ENCODE data around the gene NDUFAF7.
A peak's percentile ranks its signal among the peaks of the same experiment; 100 is the strongest.
"Not testable (repeated sequence)": the region's sequence is repeated elsewhere in the genome, so short reads cannot be mapped to it uniquely, and the experiment has no call there.

Gene NDUFAF7

GRCh38 chr2:37284381-37284780 lies 52.9 kb downstream of the NDUFAF7 start:
- Histone ChIP-seq H3K9me3 (ENCODE audit: control insufficient read depth, low read length) (no peaks in the 10 kb centered on the region), H3K4me3 (ENCODE audit: low read length) (no peak overlapping the region), H3K9ac (ENCODE audit: low read length) (no peak overlapping the region), H3K4me1 (ENCODE audit: control insufficient read depth, insufficient read depth, low read length) (peaks cover 25% of the 10 kb centered on the region), H3K36me3 (ENCODE audit: control insufficient read depth, insufficient read depth, low read length, severe bottlenecking) (peaks cover 64% of the 10 kb centered on the region), H3K27me3 (replicated peaks; ENCODE audit: control insufficient read depth, insufficient read depth, low read length) (no peaks in the 10 kb centered on the region)
- peak; percentile 59 for DNase-seq (ENCODE audit: low read depth)

GRCh38 chr2:37287966-37288365 lies 56.5 kb downstream of the NDUFAF7 start:
- Histone ChIP-seq H3K9me3 (ENCODE audit: control insufficient read depth, low read length) (no peaks in the 10 kb centered on the region), H3K9ac (ENCODE audit: low read length) (no peak overlapping the region), H3K4me3 (ENCODE audit: low read length) (no peak overlapping the region), H3K4me1 (ENCODE audit: control insufficient read depth, insufficient read depth, low read length) (peaks cover 24% of the 10 kb centered on the region), H3K36me3 (ENCODE audit: control insufficient read depth, insufficient read depth, low read length, severe bottlenecking) (peaks cover 50% of the 10 kb centered on the region), H3K27me3 (replicated peaks; ENCODE audit: control insufficient read depth, insufficient read depth, low read length) (no peaks in the 10 kb centered on the region)
- DNase-seq (ENCODE audit: low read depth): no peak

DNA sequence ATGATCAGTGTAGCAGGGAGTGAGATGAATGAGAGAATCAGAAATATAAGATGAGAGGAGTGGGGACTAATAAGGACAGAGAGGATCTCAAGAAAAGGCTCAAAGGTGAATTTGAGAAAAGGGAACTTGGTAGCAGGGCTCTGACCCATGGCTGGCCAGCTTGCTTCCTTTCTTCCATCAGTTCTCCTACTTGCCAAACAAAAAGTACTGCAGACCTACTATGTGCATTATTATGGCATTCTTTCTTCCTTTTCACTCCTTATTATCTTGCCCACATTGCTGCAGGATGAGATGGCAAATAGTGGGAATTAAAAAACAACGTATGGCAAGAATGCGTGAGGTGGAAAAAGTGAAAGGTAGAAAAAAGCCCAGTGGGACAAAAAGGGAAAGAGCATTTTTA lies 60.2 kb downstream of the NDUFAF7 start:
- no peak overlapping the region for H3K4me3 ChIP-seq (ENCODE audit: low read length)
- H3K36me3 ChIP-seq (ENCODE audit: control insufficient read depth, insufficient read depth, low read length, severe bottlenecking): peaks cover 34% of the 10 kb centered on the region
- H3K9me3 ChIP-seq (ENCODE audit: control insufficient read depth, low read length): no peaks in the 10 kb centered on the region
- peaks cover 7% of the 10 kb centered on the region for H3K4me1 ChIP-seq (ENCODE audit: control insufficient read depth, insufficient read depth, low read length)
- H3K9ac ChIP-seq (ENCODE audit: low read length): no peak overlapping the region
- no peak for DNase-seq (ENCODE audit: low read depth)
- no peaks in the 10 kb centered on the region for H3K27me3 ChIP-seq (replicated peaks; ENCODE audit: control insufficient read depth, insufficient read depth, low read length)

GRCh38 chr2:37294858-37295257 lies 63.4 kb downstream of the NDUFAF7 start:
- H3K9ac ChIP-seq (ENCODE audit: low read length); H3K36me3 ChIP-seq (ENCODE audit: control insufficient read depth, insufficient read depth, low read length, severe bottlenecking); DNase-seq (ENCODE audit: low read depth); H3K9me3 ChIP-seq (ENCODE audit: control insufficient read depth, low read length); H3K4me1 ChIP-seq (ENCODE audit: control insufficient read depth, insufficient read depth, low read length); H3K27me3 ChIP-seq (replicated peaks; ENCODE audit: control insufficient read depth, insufficient read depth, low read length); H3K4me3 ChIP-seq (ENCODE audit: low read length): not testable (repeated sequence)

DNA sequence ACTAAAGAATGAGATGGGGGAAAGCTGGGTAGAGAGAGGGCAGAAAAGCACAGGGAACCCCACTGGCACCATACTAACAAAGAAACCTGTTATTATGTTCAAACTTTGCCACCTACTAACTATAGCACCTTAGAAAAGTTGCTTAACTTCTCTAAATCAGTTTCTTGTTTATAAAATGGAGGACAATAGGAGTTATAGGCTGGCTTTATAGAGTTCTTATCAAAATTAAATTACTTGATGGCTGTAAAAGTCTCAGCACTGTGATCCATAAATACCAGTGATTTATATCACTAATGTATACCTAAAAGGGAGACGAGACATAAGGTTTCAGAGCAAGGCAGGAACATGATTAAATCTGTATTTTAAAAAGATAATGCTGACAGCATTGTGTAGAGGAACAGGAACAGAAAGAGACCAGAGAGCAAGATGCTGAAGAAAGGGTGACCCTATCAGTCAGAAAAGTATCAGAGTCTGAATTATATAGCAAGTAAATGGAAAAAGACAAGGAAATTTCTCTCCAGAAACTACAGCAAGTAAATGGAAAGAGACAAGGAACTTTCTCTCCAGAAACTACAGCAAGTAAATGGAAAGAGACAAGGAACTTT lies 64.1 kb downstream of the NDUFAF7 start:
- H3K27me3 ChIP-seq (replicated peaks; ENCODE audit: control insufficient read depth, insufficient read depth, low read length): no peaks in the 10 kb centered on the region
- H3K4me1 ChIP-seq (ENCODE audit: control insufficient read depth, insufficient read depth, low read length): peaks cover 7% of the 10 kb centered on the region
- no peak overlapping the region for H3K9ac ChIP-seq (ENCODE audit: low read length)
- no peaks in the 10 kb centered on the region for H3K9me3 ChIP-seq (ENCODE audit: control insufficient read depth, low read length)
- no peak for DNase-seq (ENCODE audit: low read depth)
- H3K4me3 ChIP-seq (ENCODE audit: low read length): no peak overlapping the region
- peaks cover 2% of the 10 kb centered on the region for H3K36me3 ChIP-seq (ENCODE audit: control insufficient read depth, insufficient read depth, low read length, severe bottlenecking)

DNA sequence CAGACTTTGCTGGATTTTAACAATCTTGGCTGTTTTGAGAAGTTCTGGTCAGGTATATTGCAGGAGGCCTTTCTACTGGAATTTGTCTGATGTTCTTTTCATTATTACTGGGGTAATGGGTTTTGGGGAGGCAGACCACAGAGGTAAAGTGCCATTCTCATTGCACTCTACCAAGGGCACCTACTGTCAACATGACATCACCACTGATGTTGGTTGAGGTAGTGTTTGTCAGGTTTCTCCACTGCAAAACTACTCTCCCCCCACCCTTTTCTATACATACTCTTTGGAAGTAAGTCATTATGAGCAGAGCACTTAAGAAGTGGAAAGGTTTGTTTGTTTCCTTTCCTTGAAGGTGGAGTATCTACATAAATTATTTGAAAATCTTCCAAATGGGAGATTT lies 66.2 kb downstream of the NDUFAF7 start:
- H3K4me1 ChIP-seq (ENCODE audit: control insufficient read depth, insufficient read depth, low read length): no peaks in the 10 kb centered on the region
- H3K9me3 ChIP-seq (ENCODE audit: control insufficient read depth, low read length): no peaks in the 10 kb centered on the region
- no peak overlapping the region for H3K4me3 ChIP-seq (ENCODE audit: low read length)
- H3K9ac ChIP-seq (ENCODE audit: low read length): no peak overlapping the region
- no peak for DNase-seq (ENCODE audit: low read depth)
- no peaks in the 10 kb centered on the region for H3K27me3 ChIP-seq (replicated peaks; ENCODE audit: control insufficient read depth, insufficient read depth, low read length)
- H3K36me3 ChIP-seq (ENCODE audit: control insufficient read depth, insufficient read depth, low read length, severe bottlenecking): no peaks in the 10 kb centered on the region
